ENCODE results near the gene ZNF680.

GRCh38 chr7:64557601-64558322 is 5.1 kb downstream of the ZNF680 start:
- no peak for TF ChIP-seq ZNF274 (IDR thresholded peaks at IDR 0.05; ENCODE audit: low read depth, low read length)
- TF ChIP-seq JUND (IDR thresholded peaks at IDR 0.05), result no peak
- no peak for TF ChIP-seq CTCF (IDR thresholded peaks at IDR 0.05 in 2 of 3, conservative IDR thresholded peaks at IDR 0.05 in 1 of 3; ENCODE audit: borderline replicate concordance in 1 of 3, insufficient read depth in 1 of 3, low read depth in 2 of 3, low read length in 2 of 3)
- TF ChIP-seq ATF3 (IDR thresholded peaks at IDR 0.05), result no peak
- no peak for TF ChIP-seq SRF (IDR thresholded peaks at IDR 0.05; ENCODE audit: low read depth)
- no peak for TF ChIP-seq POLR2AphosphoS5 (IDR thresholded peaks at IDR 0.05; ENCODE audit: low read depth, low read length)
- TF ChIP-seq SP1 (IDR thresholded peaks at IDR 0.05; ENCODE audit: low read depth), result no peak
- TF ChIP-seq YY1 (IDR thresholded peaks at IDR 0.05; ENCODE audit: extremely low read depth, insufficient replicate concordance, low read depth, low read length), result no peak
- TF ChIP-seq POLR2A (IDR thresholded peaks at IDR 0.05; ENCODE audit: borderline replicate concordance, extremely low read depth, insufficient read depth, insufficient read length), result no peak
- TF ChIP-seq MAX (IDR thresholded peaks at IDR 0.05), result no peak

Measured in HCT116 (cell line).